AG09309 (cell line): ENCODE results near the gene ATG4A.

Source experiments
- DNase-seq: peaks from one replicate; pipeline ENCODE4 v3.0.0-alpha.2; 2010; ENCODE audit warnings: low read depth
- H3K4me3 ChIP-seq: 2 replicates; pipeline ENCODE4 v1.5.1; 2011; ENCODE audit warnings: mild to moderate bottlenecking, low read depth, low read length, moderate library complexity; ENCODE audit not compliant: control insufficient read depth
- TF ChIP-seq, protein P1 (sequence below): IDR thresholded peaks from 2 replicates; pipeline ENCODE4 v1.5.1; 2011; ENCODE audit warnings: mild to moderate bottlenecking, low read depth, low read length, inconsistent platforms; ENCODE audit not compliant: insufficient read depth, control insufficient read depth; ENCODE audit errors: missing control alignments

The ATG4A gene

DNA sequence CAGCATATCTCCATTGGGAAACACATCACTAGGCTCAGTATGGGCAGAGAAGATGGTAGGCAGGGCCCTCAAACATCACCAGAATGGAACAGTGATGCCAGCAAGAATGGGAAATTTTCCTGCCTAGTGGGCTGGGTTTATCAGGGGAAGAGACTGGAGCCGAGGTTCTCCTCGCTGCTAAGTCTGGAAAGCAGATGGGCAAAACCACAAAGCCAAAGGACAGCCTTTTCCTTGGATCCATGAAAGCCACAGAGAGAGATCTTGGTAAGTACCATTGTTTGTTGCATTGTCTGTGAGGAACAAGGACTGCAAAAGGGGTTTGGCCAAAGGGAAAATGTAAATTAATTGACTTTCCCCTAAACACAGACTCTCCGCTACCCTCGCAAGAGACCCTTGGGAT lies 80.1 kb downstream of the ATG4A start:
- TF ChIP-seq, protein P1, sequence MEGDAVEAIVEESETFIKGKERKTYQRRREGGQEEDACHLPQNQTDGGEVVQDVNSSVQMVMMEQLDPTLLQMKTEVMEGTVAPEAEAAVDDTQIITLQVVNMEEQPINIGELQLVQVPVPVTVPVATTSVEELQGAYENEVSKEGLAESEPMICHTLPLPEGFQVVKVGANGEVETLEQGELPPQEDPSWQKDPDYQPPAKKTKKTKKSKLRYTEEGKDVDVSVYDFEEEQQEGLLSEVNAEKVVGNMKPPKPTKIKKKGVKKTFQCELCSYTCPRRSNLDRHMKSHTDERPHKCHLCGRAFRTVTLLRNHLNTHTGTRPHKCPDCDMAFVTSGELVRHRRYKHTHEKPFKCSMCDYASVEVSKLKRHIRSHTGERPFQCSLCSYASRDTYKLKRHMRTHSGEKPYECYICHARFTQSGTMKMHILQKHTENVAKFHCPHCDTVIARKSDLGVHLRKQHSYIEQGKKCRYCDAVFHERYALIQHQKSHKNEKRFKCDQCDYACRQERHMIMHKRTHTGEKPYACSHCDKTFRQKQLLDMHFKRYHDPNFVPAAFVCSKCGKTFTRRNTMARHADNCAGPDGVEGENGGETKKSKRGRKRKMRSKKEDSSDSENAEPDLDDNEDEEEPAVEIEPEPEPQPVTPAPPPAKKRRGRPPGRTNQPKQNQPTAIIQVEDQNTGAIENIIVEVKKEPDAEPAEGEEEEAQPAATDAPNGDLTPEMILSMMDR, result no peak
- DNase-seq, result no peak
- H3K4me3 ChIP-seq, result no peak overlapping the region

DNA sequence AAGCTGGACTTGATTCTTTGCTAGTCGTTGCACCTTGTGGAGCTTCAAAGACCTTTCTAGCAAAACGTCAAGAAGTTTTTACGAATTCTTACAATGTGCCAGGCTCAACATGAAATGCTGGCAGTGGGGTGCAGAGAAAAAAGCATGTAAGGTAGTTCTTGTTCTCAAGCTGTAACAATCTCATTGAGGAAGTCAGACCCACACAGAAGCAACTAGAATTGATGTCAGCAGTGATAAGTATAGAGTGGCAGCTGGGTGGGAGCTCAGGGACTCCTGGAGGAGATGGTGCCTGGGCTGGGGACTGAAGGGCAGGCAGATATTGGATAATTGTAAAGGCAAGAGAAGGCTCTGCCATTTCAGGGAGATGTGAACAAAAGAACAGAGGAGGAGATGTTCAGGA lies 82.3 kb downstream of the ATG4A start:
- no peak for DNase-seq
- no peak overlapping the region for H3K4me3 ChIP-seq
- TF ChIP-seq, protein P1, result no peak

DNA sequence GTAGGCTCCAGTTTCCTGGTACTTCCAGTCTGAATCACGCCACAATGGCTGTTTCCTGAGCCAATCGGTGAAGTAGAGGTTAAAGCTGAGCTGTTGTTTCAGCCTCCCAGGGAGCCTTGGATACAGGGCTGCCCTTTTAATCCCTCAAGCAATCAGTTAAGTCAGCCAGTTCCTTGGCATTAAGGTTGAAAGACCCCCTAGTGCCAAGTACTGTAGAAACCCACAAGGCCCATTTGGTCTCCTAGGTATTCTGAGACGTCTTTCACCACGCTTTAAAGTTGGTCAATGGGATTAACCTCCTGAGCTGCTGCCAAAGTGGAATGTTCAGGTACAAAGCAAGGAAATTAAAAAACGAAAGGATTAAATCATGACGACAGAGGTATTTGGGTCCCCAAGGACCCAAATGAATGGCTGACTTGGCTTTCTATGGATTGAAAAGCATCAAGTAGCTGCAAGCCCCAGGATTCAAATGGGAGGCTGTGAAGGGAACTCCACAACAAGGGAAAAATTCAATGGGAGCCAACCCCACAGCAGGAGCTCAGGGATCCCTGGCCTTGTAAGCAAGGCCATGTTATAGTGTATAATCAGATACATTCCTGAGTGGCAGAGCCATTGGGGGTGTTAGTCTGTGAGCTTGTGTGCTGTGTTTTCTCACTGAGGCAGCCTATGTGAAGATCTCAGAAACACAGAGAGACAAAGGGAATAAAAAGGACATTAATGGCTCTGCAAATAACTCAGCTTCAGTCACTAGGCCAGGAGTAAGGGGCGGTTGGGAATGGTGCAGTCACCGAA lies 86.0 kb downstream of the ATG4A start:
- H3K4me3 ChIP-seq, result no peak overlapping the region
- no peak for DNase-seq
- TF ChIP-seq, protein P1, result no peak

DNA sequence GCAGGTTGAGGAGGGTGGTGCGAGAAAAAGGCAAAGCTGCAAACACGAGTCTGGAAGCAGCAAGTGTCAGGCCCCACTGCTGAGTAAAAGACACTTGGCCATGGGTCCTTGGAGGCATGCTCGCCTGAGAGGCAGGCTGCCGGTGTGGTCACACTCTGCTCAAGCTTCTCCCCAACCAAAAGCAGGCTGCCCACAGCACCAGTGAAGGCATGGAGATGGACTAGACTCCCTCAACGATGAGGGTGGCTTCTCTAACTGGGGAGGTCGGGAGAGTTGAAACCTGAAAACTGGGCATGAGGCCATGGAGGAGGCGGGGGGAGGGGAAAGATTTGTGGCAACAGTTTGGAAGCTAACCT lies 86.5 kb downstream of the ATG4A start:
- TF ChIP-seq, protein P1, result no peak
- no peak overlapping the region for H3K4me3 ChIP-seq
- DNase-seq, result no peak

DNA sequence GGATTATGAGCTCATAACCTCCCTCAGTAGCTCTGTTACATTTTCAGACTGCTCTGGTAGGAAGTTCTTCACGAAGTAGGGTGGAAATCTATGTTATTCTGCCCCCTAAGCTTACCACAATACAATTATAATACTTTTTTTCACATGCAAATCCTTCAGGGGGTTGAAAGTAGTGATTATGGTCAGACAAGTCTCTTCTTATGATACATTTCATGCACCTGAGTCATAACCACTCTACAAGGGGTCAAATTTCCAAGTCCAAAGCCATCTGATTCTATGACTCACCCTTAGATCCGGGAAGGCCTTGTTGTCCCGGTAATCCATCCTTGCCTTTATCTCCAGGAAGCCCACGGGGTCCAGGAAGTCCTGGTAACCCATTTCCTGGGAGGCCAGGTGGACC lies 95.2 kb downstream of the ATG4A start:
- H3K4me3 ChIP-seq, result no peak overlapping the region
- no peak for DNase-seq
- TF ChIP-seq, protein P1, result no peak

DNA sequence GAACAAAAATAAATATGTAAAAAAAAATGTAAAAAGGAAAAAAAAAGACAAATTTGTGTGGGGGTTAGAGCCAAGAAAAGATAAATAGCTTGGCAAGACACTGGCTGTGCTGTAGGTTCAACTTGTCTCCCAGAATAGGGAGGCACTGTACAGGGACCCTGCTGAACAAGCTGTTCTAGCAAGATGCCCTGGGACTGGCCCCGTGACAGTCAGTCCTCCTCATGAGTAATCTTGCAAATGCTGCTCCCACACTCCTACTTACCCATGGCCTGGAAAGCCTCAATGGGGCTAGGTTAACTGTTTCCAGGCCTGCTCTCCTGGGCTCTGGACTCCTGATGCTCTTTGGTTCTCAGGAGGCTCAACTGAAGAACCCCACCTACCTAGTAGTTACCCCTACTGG lies 106.8 kb downstream of the ATG4A start:
- TF ChIP-seq, protein P1, result no peak
- DNase-seq, result no peak
- H3K4me3 ChIP-seq, result no peak overlapping the region
